Chondrocyte (in vitro differentiated cells): ENCODE data around the gene MMP11. TPM values are rescaled to one million over a fixed set of nuclear protein-coding genes. Genes with fewer than 3 reads are reported as not detected.
"Not testable (repeated sequence)": the region's sequence is repeated elsewhere in the genome, so short reads cannot be mapped to it uniquely, and the experiment has no call there.

ENCODE experiments used
- DNase-seq: peaks from one replicate; pipeline ENCODE4 v3.0.0; 2021; ENCODE audit warnings: mixed read lengths, low spot score
- H3K27ac Mint-ChIP-seq: one replicate; pipeline ENCODE4 v1.8.0; 2021; ENCODE audit warnings: mild to moderate bottlenecking, moderate library complexity, mixed read lengths; ENCODE audit not compliant: unreplicated experiment
- H3K27me3 Mint-ChIP-seq: 2 replicates; pipeline ENCODE4 v1.8.0; 2021; ENCODE audit warnings: low read depth, mixed read lengths
- H3K36me3 Mint-ChIP-seq: 2 replicates; pipeline ENCODE4 v1.8.0; 2021; ENCODE audit warnings: low read depth, mixed read lengths
- H3K4me1 Mint-ChIP-seq: 2 replicates; pipeline ENCODE4 v1.8.0; 2021; ENCODE audit warnings: low read depth, mild to moderate bottlenecking, mixed read lengths
- H3K4me3 Mint-ChIP-seq: one replicate; pipeline ENCODE4 v1.8.0; 2021; ENCODE audit warnings: mild to moderate bottlenecking, moderate library complexity, mixed read lengths; ENCODE audit not compliant: unreplicated experiment
- H3K9me3 Mint-ChIP-seq: 2 replicates; pipeline ENCODE4 v1.8.0; 2021; ENCODE audit warnings: low read depth, mixed read lengths
- CTCF ChIP-seq: fragments of 200-600 bp; sonication (generic); IDR thresholded peaks from 2 replicates; pipeline ENCODE4 v1.5.0; 2021; ENCODE audit warnings: antibody characterized with exemption, mild to moderate bottlenecking, moderate library complexity
- long read RNA-seq: library from polyadenylated mRNA; stranded (forward); transcript quantifications from one replicate; pipeline ENCODE4 v2.0.0, GENCODE V29; 2021
- total RNA-seq: library from RNA; stranded (reverse); gene quantifications from 3 replicates; pipeline ENCODE4 v1.2.1, GENCODE V29; 2021

Gene MMP11
- 68.4 to 172 TPM (median 169 TPM) in 3 replicates for total RNA-seq
- long read RNA-seq, transcript MMP11-201 (8 exons, 2,291 nt): major isoform, 325 of 389 reads
- long read RNA-seq, partial matches to known transcripts: 31 of 389 reads
- long read RNA-seq, other reads (novel, unspliced or antisense): 33 of 389 reads

GRCh38 chr22:23772649-23773473 lies at the start of gene MMP11:
Gene MMP11 (plus strand): TSS chr22:23772849. CDS start chr22:23772871, 22 bp downstream.
- Mint-ChIP-seq H3K4me1 (peaks cover 58% of the 10 kb centered on the region), H3K27ac (peak within 1 kb of the TSS; percentile 78), H3K27me3 (no peaks in the 10 kb centered on the region), H3K9me3 (no peaks in the 10 kb centered on the region), H3K4me3 (peak within 1 kb of the TSS; percentile 71), H3K36me3 (no peaks in the 10 kb centered on the region)
- peak; percentile 46 for TF ChIP-seq CTCF
- DNase-seq: no peak

GRCh38 chr22:23728108-23728507 lies 44.5 kb upstream of the MMP11 start:
- H3K4me1 Mint-ChIP-seq, H3K27ac Mint-ChIP-seq, H3K36me3 Mint-ChIP-seq, H3K9me3 Mint-ChIP-seq, H3K27me3 Mint-ChIP-seq, DNase-seq, H3K4me3 Mint-ChIP-seq: not testable (repeated sequence)

- Mint-ChIP-seq H3K36me3 (peaks cover 8% of the 10 kb centered on the region), H3K4me1 (no peaks in the 10 kb centered on the region), H3K4me3 (no peak overlapping the region), H3K27me3 (no peaks in the 10 kb centered on the region), H3K9me3 (no peaks in the 10 kb centered on the region), H3K27ac (no peak overlapping the region)
- DNase-seq: no peak
- TF ChIP-seq CTCF: no peak
These were observed 35.0 kb upstream of the MMP11 start for GRCh38 chr22:23737696-23738095.

- no peaks in the 10 kb centered on the region for H3K9me3 Mint-ChIP-seq
- H3K36me3 Mint-ChIP-seq: peaks cover 28% of the 10 kb centered on the region
- H3K4me1 Mint-ChIP-seq: no peaks in the 10 kb centered on the region
These were observed 30.0 kb upstream of the MMP11 start for GRCh38 chr22:23742505-23743264.

GRCh38 chr22:23743303-23743705 lies 29.3 kb upstream of the MMP11 start:
- H3K27me3 Mint-ChIP-seq: no peaks in the 10 kb centered on the region
- no peak overlapping the region for H3K27ac Mint-ChIP-seq
- peaks cover 28% of the 10 kb centered on the region for H3K36me3 Mint-ChIP-seq
- no peak for DNase-seq
- no peaks in the 10 kb centered on the region for H3K9me3 Mint-ChIP-seq
- H3K4me1 Mint-ChIP-seq: no peaks in the 10 kb centered on the region
- no peak for TF ChIP-seq CTCF
- no peak overlapping the region for H3K4me3 Mint-ChIP-seq

More at GRCh38 chr22:23742505-23743264, 30.0 kb upstream of the MMP11 start:
- no peak for DNase-seq
- TF ChIP-seq CTCF: no peak
- Mint-ChIP-seq H3K27me3 (no peaks in the 10 kb centered on the region), H3K4me3 (no peak overlapping the region), H3K27ac (no peak overlapping the region)
